MCF 10A (cell line): ENCODE data around the gene SCN8A. TPM values are rescaled to one million over a fixed set of nuclear protein-coding genes. Genes with fewer than 3 reads are reported as not detected.

Experiments
- BruUV-seq: library from RNA; stranded (reverse); fragments of 400-500 nt; replicated peaks from 2 replicates; lab custom pipeline; 2021; lab: Mats Ljungman, UMichigan
- CTCF ChIA-PET: fragments of 300-600 bp; sonication (Branson Sonifier 250); formaldehyde crosslinking; extraction: SDS; loops from one replicate; lab custom pipeline; 2021; ENCODE audit warnings: antibody characterized with exemption, inconsistent platforms; lab: Yijun Ruan, JAX
- POLR2A ChIA-PET: fragments of 300-600, 350-650 bp; sonication (Branson Sonifier 250); formaldehyde crosslinking; extraction: SDS; loops from one replicate; lab custom pipeline; 2020; ENCODE audit warnings: antibody characterized with exemption, inconsistent platforms; lab: Yijun Ruan, JAX
- DNase-seq: peaks from one replicate; pipeline ENCODE4 v3.0.0-alpha.2; 2018; ENCODE audit not compliant: unreplicated experiment
- H3K27ac Mint-ChIP-seq: one replicate; pipeline ENCODE4 v1.8.0; 2022; ENCODE audit warnings: mild to moderate bottlenecking, low read depth, mixed read lengths; ENCODE audit not compliant: unreplicated experiment
- H3K27me3 Mint-ChIP-seq: one replicate; pipeline ENCODE4 v1.8.0; 2022; ENCODE audit warnings: mixed read lengths; ENCODE audit not compliant: insufficient read depth, unreplicated experiment
- H3K36me3 Mint-ChIP-seq: one replicate; pipeline ENCODE4 v1.8.0; 2022; ENCODE audit warnings: mild to moderate bottlenecking, moderate library complexity, mixed read lengths; ENCODE audit not compliant: insufficient read depth, unreplicated experiment
- H3K4me1 Mint-ChIP-seq: one replicate; pipeline ENCODE4 v1.8.0; 2022; ENCODE audit warnings: mixed read lengths; ENCODE audit not compliant: insufficient read depth, unreplicated experiment
- H3K4me3 Mint-ChIP-seq: one replicate; pipeline ENCODE4 v1.8.0; 2022; ENCODE audit warnings: mild to moderate bottlenecking, moderate library complexity, mixed read lengths; ENCODE audit not compliant: unreplicated experiment
- H3K9me3 Mint-ChIP-seq: one replicate; pipeline ENCODE4 v1.8.0; 2022; ENCODE audit warnings: mixed read lengths; ENCODE audit not compliant: unreplicated experiment
- intact Hi-C: fragments of 100-400 bp; cut with micrococcal nuclease; formaldehyde crosslinking; loops from 2 replicates; pipeline ENCODE4 v1.14.1; 2022
- total RNA-seq: library from RNA; stranded (reverse); gene quantifications from 2 replicates; pipeline ENCODE4 v1.2.3, GENCODE V29; 2022
- TF ChIP-seq, protein P1 (sequence below): fragments of 200-600 bp; IDR thresholded peaks from one replicate; pipeline ENCODE4 v1.8.0; 2022; ENCODE audit warnings: antibody characterized with exemption, mild to moderate bottlenecking; ENCODE audit not compliant: unreplicated experiment

SCN8A gene
- total RNA-seq, 1 experiment from 2014 or later = 0.70 TPM

DNA sequence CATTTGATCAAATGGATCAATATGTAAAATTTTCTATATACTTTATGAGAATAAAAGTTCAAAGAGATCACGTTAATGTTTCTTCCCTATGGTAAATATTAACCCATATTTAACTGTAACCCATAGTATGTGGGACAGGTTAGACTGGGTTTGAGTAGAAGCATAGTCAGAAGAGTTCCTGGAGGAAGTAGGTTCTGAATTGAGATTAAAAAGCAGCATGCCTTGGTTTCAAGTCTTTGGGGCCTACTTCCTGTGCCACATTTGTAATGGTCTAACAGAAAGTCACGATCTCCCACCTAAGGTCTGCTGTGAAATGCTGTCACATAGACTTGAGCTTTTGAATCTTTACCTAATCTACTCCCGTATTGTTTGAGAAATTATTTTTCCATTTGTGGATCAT lies 193.7 kb downstream of the SCN8A start:
- BruUV-seq = no TSS peak
- Mint-ChIP-seq H3K4me1 (no peaks in the 10 kb centered on the region), H3K9me3 (no peaks in the 10 kb centered on the region), H3K27me3 (peaks cover 11% of the 10 kb centered on the region), H3K4me3 (no peak overlapping the region), H3K27ac (no peak overlapping the region), H3K36me3 (no peaks in the 10 kb centered on the region)
- intact Hi-C loops = no loop called here
- POLR2A ChIA-PET = no interaction called here
- DNase-seq = no peak
- CTCF ChIA-PET = interaction anchor here (0.7 to 1.4 kb wide), 2 partner anchors 234 to 253 kb away, joined by 3 to 4 read pairs; no protein-coding TSS in a partner anchor
- TF ChIP-seq, protein P1, sequence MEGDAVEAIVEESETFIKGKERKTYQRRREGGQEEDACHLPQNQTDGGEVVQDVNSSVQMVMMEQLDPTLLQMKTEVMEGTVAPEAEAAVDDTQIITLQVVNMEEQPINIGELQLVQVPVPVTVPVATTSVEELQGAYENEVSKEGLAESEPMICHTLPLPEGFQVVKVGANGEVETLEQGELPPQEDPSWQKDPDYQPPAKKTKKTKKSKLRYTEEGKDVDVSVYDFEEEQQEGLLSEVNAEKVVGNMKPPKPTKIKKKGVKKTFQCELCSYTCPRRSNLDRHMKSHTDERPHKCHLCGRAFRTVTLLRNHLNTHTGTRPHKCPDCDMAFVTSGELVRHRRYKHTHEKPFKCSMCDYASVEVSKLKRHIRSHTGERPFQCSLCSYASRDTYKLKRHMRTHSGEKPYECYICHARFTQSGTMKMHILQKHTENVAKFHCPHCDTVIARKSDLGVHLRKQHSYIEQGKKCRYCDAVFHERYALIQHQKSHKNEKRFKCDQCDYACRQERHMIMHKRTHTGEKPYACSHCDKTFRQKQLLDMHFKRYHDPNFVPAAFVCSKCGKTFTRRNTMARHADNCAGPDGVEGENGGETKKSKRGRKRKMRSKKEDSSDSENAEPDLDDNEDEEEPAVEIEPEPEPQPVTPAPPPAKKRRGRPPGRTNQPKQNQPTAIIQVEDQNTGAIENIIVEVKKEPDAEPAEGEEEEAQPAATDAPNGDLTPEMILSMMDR = no peak

- intact Hi-C loops = no loop called here
- CTCF ChIA-PET = interaction anchor here (0.9 kb wide), 1 partner anchor 269 kb away, joined by 3 read pairs; no protein-coding TSS in a partner anchor
- no peaks in the 10 kb centered on the region for H3K36me3 Mint-ChIP-seq
These were observed 194.9 kb downstream of the SCN8A start for GRCh38 chr12:51785906-51786305.

DNA sequence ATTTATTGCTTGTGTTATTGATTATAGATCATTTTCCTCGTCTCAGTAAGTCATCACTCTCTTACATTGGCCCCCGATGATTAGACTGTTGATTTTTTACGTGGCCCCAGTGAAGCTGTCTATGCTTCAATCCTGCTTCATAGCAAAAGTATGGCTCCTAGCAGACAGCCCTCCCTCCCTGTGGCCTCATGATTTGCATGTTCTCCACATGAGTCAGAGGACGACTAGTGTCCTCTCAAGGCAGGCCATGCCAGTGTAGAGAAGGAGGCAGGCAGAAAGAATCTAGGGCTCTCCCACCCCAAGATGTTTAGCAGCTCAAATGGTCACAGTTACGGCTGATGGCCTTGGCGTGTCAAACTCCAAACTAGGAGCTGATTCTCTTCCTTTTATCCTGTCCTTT lies 197.8 kb downstream of the SCN8A start:
- intact Hi-C loops = no loop called here
- DNase-seq = peak; percentile 21
- BruUV-seq = no TSS peak
- peaks cover 4% of the 10 kb centered on the region for H3K4me1 Mint-ChIP-seq
- no peaks in the 10 kb centered on the region for H3K36me3 Mint-ChIP-seq
- no peaks in the 10 kb centered on the region for H3K27me3 Mint-ChIP-seq
- ChIA-PET POLR2A (interaction anchor here (0.6 kb wide), 1 partner anchor 8 kb away, joined by 3 read pairs; no protein-coding TSS in a partner anchor), CTCF (no interaction called here)
- H3K4me3 Mint-ChIP-seq = no peak overlapping the region
- no peaks in the 10 kb centered on the region for H3K9me3 Mint-ChIP-seq
- H3K27ac Mint-ChIP-seq = no peak overlapping the region
- TF ChIP-seq, protein P1 = no peak

More at GRCh38 chr12:51785906-51786305, 194.9 kb downstream of the SCN8A start:
- no peaks in the 10 kb centered on the region for H3K9me3 Mint-ChIP-seq
- POLR2A ChIA-PET = interaction anchor here (0.6 to 0.7 kb wide), 2 partner anchors 18 to 218 kb away, joined by 3 read pairs; no protein-coding TSS in a partner anchor
- H3K27me3 Mint-ChIP-seq = peaks cover 11% of the 10 kb centered on the region
- no peak overlapping the region for H3K4me3 Mint-ChIP-seq
- no peaks in the 10 kb centered on the region for H3K4me1 Mint-ChIP-seq
- no TSS peak for BruUV-seq
- TF ChIP-seq, protein P1 = no peak
- no peak overlapping the region for H3K27ac Mint-ChIP-seq
- DNase-seq = no peak

DNA sequence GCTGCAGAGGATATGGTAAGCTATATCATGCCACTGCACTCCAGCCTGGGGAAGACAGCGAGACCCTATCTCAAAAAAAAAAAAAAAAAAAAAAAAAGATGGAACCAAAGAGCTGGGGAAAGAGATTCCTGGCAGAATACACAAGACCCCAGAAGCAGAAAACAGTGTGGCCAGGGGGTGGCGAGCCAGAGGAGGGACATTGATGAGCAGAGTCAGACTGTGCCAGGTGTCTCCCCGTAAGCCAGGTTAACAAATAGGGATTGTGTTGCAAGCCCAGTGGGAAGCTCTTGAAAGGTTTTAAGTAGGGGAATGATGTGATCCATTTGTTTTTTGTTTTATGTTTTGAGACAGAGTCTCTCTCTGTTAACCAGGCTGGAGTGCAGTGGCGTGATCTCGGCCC lies 201.4 kb downstream of the SCN8A start:
- CTCF ChIA-PET = interaction anchor here (1.1 kb wide), 1 partner anchor 123 kb away, joined by 4 read pairs; no protein-coding TSS in a partner anchor
- DNase-seq = no peak
- TF ChIP-seq, protein P1 = no peak
- no peaks in the 10 kb centered on the region for H3K9me3 Mint-ChIP-seq
- POLR2A ChIA-PET = interaction anchor here (1.0 kb wide), 1 partner anchor 10 kb away, joined by 3 read pairs; no protein-coding TSS in a partner anchor
- intact Hi-C loops = no loop called here
- H3K4me1 Mint-ChIP-seq = peaks cover 4% of the 10 kb centered on the region
- no TSS peak for BruUV-seq
- H3K27me3 Mint-ChIP-seq = no peaks in the 10 kb centered on the region
- H3K27ac Mint-ChIP-seq = no peak overlapping the region
- H3K4me3 Mint-ChIP-seq = no peak overlapping the region
- H3K36me3 Mint-ChIP-seq = no peaks in the 10 kb centered on the region
